ENCODE results near the gene SUFU. TPM values are rescaled to one million over a fixed set of nuclear protein-coding genes. Genes with fewer than 3 reads are reported as not detected.
A peak's percentile ranks its signal among the peaks of the same experiment; 100 is the strongest.

SUFU gene
- total and polyA plus RNA-seq, 2 donors from 2014 or later = 6.5 to 18.9 TPM

- H3K4me1 ChIP-seq (ENCODE audit: control insufficient read depth in 2 of 3, insufficient read depth in 2 of 3, low read depth in 1 of 3, low read length in 3 of 3) = peaks cover 6 to 46% (median 23%) of the 10 kb centered on the region in 3 donors
- FAIRE-seq = no peak
- H3K36me3 ChIP-seq (ENCODE audit: control insufficient read depth in 2 of 3, insufficient read depth in 3 of 3, low read length in 3 of 3) = peaks cover 0 to 6% (median 5%) of the 10 kb centered on the region in 3 donors
- no peak overlapping the region for H3K9ac ChIP-seq (ENCODE audit: low read length in 3 of 3)
- no peak overlapping the region for H3K27ac ChIP-seq (ENCODE audit: low read depth in 2 of 2, low read length in 2 of 2)
- TF ChIP-seq, protein P1, sequence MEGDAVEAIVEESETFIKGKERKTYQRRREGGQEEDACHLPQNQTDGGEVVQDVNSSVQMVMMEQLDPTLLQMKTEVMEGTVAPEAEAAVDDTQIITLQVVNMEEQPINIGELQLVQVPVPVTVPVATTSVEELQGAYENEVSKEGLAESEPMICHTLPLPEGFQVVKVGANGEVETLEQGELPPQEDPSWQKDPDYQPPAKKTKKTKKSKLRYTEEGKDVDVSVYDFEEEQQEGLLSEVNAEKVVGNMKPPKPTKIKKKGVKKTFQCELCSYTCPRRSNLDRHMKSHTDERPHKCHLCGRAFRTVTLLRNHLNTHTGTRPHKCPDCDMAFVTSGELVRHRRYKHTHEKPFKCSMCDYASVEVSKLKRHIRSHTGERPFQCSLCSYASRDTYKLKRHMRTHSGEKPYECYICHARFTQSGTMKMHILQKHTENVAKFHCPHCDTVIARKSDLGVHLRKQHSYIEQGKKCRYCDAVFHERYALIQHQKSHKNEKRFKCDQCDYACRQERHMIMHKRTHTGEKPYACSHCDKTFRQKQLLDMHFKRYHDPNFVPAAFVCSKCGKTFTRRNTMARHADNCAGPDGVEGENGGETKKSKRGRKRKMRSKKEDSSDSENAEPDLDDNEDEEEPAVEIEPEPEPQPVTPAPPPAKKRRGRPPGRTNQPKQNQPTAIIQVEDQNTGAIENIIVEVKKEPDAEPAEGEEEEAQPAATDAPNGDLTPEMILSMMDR (IDR thresholded peaks at IDR 0.05; ENCODE audit: borderline replicate concordance, extremely low read depth, insufficient read depth) = no peak
- H3K4me3 ChIP-seq (ENCODE audit: low read length in 3 of 3) = no peak overlapping the region
- peak in 1 of 5 donors; percentile 58 for DNase-seq
- intact Hi-C loops (cut with DNase I) = no loop called here
- H3K9me3 ChIP-seq (ENCODE audit: control insufficient read depth in 2 of 3, insufficient read depth in 1 of 3, low read length in 3 of 3) = no peaks in the 10 kb centered on the region
- H3K27me3 ChIP-seq (ENCODE audit: control insufficient read depth, insufficient read depth, low read length) = no peaks in the 10 kb centered on the region
These were observed 128.0 kb downstream of the SUFU start for GRCh38 chr10:102631525-102632393.

DNA sequence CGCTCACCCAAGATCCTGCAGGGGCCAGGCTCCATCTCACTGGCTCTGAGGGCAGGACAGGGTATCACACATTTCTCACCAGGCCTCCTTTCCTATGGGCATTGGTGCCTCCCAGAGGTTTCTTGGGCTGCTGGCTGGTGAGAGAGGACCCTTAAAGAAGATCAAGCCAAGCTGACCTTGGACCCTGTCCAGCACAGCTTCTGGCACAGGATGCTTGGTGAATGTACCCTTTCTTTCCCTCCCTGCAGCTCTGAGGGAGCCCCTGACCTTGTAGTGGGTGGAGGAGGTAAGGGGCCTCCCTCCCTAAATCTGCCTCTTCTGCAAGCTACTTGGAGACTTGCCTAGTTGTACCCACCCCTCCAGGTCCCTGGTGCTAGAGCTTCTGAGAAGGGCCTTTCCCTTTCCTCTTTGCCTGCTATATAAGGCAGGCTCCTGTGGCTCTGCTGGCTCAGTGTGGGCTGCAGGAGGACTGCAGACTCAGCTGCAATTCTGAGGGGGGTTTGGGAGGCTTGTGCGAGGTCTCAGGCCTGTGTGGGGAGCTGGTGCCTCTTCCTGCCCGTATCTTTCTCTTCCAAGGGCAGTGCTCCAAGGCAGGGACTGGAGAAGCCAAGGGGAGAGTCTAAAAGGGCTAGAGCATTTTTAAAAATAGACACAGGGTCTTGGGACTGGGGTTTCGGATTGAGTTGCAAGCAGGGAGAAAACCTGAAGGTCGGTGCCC, 128.8 kb downstream of the SUFU start:
- TF ChIP-seq, protein P1 (IDR thresholded peaks at IDR 0.05; ENCODE audit: borderline replicate concordance, extremely low read depth, insufficient read depth) = no peak
- peaks cover 2 to 38% (median 17%) of the 10 kb centered on the region in 3 donors for H3K4me1 ChIP-seq (ENCODE audit: control insufficient read depth in 2 of 3, insufficient read depth in 2 of 3, low read depth in 1 of 3, low read length in 3 of 3)
- H3K4me3 ChIP-seq (ENCODE audit: low read length in 3 of 3) = no peak overlapping the region
- H3K36me3 ChIP-seq (ENCODE audit: control insufficient read depth in 2 of 3, insufficient read depth in 3 of 3, low read length in 3 of 3) = peaks cover 0 to 5% (median under 1%) of the 10 kb centered on the region in 3 donors
- no peaks in the 10 kb centered on the region for H3K27me3 ChIP-seq (ENCODE audit: control insufficient read depth, insufficient read depth, low read length)
- H3K9ac ChIP-seq (ENCODE audit: low read length in 3 of 3) = no peak overlapping the region
- intact Hi-C loops (cut with DNase I) = no loop called here
- DNase-seq = peak in 3 of 5 donors; percentile 46 to 77 (median 59)
- FAIRE-seq = no peak
- H3K9me3 ChIP-seq (ENCODE audit: control insufficient read depth in 2 of 3, insufficient read depth in 1 of 3, low read length in 3 of 3) = no peaks in the 10 kb centered on the region
- H3K27ac ChIP-seq (ENCODE audit: low read depth in 2 of 2, low read length in 2 of 2) = no peak overlapping the region

- intact Hi-C loops (cut with DNase I) = no loop called here
- FAIRE-seq = no peak
- Histone ChIP-seq H3K36me3 (ENCODE audit: control insufficient read depth in 2 of 3, insufficient read depth in 3 of 3, low read length in 3 of 3) (peaks cover 0 to 5% (median 0%) of the 10 kb centered on the region in 3 donors), H3K9me3 (ENCODE audit: control insufficient read depth in 2 of 3, insufficient read depth in 1 of 3, low read length in 3 of 3) (no peaks in the 10 kb centered on the region), H3K4me1 (ENCODE audit: control insufficient read depth in 2 of 3, insufficient read depth in 2 of 3, low read depth in 1 of 3, low read length in 3 of 3) (peaks cover 2 to 31% (median 10%) of the 10 kb centered on the region in 3 donors), H3K27ac (ENCODE audit: low read depth in 2 of 2, low read length in 2 of 2) (no peak overlapping the region), H3K27me3 (ENCODE audit: control insufficient read depth, insufficient read depth, low read length) (no peaks in the 10 kb centered on the region), H3K9ac (ENCODE audit: low read length in 3 of 3) (peak overlapping the region in 1 of 3 donors; percentile 34), H3K4me3 (ENCODE audit: low read length in 3 of 3) (no peak overlapping the region)
- DNase-seq = peak in 3 of 5 donors; percentile 66 to 81 (median 79)
- TF ChIP-seq, protein P1 (IDR thresholded peaks at IDR 0.05; ENCODE audit: borderline replicate concordance, extremely low read depth, insufficient read depth) = no peak
These were observed 129.5 kb downstream of the SUFU start for GRCh38 chr10:102633287-102633686.
